Measurements from ENCODE around the gene OBSL1. TPM values are rescaled to one million over a fixed set of nuclear protein-coding genes. Genes with fewer than 3 reads are reported as not detected.

OBSL1 gene
- total RNA-seq, 1 donor from 2014 or later = 87.2 TPM

DNA sequence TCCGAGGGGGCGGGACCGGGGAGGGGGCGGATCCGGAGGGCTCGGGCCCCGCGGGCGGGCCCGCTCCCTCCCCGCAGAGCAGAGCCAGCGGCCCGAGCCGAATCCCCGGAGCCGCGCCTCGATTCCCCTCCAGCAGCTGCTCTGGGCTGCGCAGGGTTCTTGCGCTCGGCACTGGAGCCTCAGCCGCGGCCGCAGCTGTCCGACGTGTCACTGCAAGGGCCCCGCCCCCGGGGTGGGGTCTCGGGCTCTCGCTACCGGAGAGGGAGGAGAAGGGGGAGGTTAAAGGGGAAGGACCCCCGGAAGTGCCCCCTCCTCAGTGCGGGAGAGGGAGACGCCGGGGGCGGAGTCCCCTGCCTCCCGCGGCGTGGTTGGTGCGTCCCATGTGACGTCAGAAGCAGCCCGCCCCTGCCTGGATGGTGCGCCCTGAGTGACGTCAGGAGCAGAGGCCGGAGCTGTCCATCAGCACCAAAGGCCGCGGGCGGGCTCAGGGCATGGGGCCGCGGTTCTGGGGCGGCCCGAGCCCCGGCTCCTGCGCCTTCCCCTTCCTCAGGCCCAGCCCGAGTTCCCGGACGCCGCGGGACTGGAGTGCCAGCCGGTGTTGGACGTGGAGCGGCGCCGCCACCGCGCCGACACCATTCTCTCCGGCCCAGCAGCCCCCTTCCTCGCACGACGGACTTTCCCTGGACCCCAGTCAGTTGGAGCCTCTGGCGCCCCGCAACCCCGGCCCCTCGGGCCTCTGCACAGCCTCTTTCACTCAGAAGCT is 27.6 kb downstream of the OBSL1 start, which contains the start of the genes CHPF and TMEM198:
Gene CHPF (minus strand): TSS at position 214 of the 763 bp plus-strand sequence. CDS start 271 bp downstream, outside the sequence.
Gene TMEM198 (plus strand): TSS at position 433 of the 763 bp plus-strand sequence. CDS start 700 bp downstream, outside the sequence.
- H3K9ac ChIP-seq (ENCODE audit: low read depth in 1 of 3, low read length in 3 of 3) = peak within 1 kb of the TSS; percentile 36 to 83 (median 82)

GRCh38 chr2:219542931-219543595 is 28.3 kb downstream of the OBSL1 start:
- Histone ChIP-seq H3K9me3 (ENCODE audit: control insufficient read depth in 3 of 3, low read length in 3 of 3) (no peaks in the 10 kb centered on the region), H3K27ac (ENCODE audit: low read depth, low read length) (peak overlapping the region; percentile 83), H3K4me3 (ENCODE audit: low read length in 3 of 3) (peak overlapping the region; percentile 62 to 80 (median 75)), H3K27me3 (ENCODE audit: control insufficient read depth in 3 of 3, insufficient read depth in 3 of 3, low read length in 3 of 3) (peaks cover 0 to 6% (median 0%) of the 10 kb centered on the region in 3 donors), H3K4me1 (ENCODE audit: control insufficient read depth in 3 of 3, insufficient read depth in 3 of 3, low read length in 3 of 3) (peaks cover 21 to 28% (median 24%) of the 10 kb centered on the region in 3 donors), H3K9ac (ENCODE audit: low read depth in 1 of 3, low read length in 3 of 3) (peak overlapping the region; percentile 36 to 83 (median 82)), H3K36me3 (ENCODE audit: control insufficient read depth in 3 of 3, insufficient read depth in 3 of 3, low read length in 3 of 3) (peaks cover 15 to 22% (median 19%) of the 10 kb centered on the region in 3 donors)

More for the DNA sequence above, 27.6 kb downstream of the OBSL1 start, which contains the start of the genes CHPF and TMEM198:
- H3K4me1 ChIP-seq (ENCODE audit: control insufficient read depth in 3 of 3, insufficient read depth in 3 of 3, low read length in 3 of 3) = peaks cover 21 to 28% (median 24%) of the 10 kb centered on the region in 3 donors
- peak within 1 kb of the TSS; percentile 83 for H3K27ac ChIP-seq (ENCODE audit: low read depth, low read length)
- H3K36me3 ChIP-seq (ENCODE audit: control insufficient read depth in 3 of 3, insufficient read depth in 3 of 3, low read length in 3 of 3) = peaks cover 15 to 19% (median 19%) of the 10 kb centered on the region in 3 donors
- peak within 1 kb of the TSS; percentile 62 to 80 (median 75) for H3K4me3 ChIP-seq (ENCODE audit: low read length in 3 of 3)
- H3K9me3 ChIP-seq (ENCODE audit: control insufficient read depth in 3 of 3, low read length in 3 of 3) = no peaks in the 10 kb centered on the region
- H3K27me3 ChIP-seq (ENCODE audit: control insufficient read depth in 3 of 3, insufficient read depth in 3 of 3, low read length in 3 of 3) = peaks cover 0 to 6% (median 0%) of the 10 kb centered on the region in 3 donors

DNA sequence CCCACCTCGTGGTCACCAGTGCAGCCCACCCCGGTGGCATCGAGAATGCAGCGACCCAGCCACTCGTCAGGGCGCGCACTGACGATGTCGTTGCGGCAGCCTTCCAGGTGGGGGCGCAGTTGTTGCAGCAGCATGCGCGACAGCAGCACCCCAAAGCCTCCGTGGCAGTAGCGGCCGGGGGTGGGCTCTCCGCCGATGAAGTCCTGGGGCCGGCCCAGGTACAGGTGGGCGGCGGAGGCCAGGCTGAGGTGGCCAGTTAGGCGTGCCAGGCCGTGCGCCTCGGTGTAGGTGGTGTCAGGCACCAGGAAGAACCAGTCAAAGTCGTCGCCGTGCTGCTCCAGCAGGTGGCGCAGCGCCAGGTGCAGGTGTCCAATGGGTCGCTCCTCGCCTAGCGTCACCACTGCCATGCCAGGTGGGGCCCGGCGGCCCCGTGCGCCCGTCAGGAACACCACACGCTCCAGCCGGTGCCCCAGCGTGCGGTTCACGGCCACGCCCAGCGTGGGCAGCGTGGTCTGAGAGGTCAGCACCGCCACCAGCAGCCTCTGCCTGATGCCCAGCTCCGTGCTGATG is 29.6 kb downstream of the OBSL1 start:
- H3K4me3 ChIP-seq (ENCODE audit: low read length in 3 of 3) = peak overlapping the region in 2 of 3 donors; percentile 53 to 61
- H3K27me3 ChIP-seq (ENCODE audit: control insufficient read depth in 3 of 3, insufficient read depth in 3 of 3, low read length in 3 of 3) = peaks cover 0 to 6% (median 0%) of the 10 kb centered on the region in 3 donors
- H3K36me3 ChIP-seq (ENCODE audit: control insufficient read depth in 3 of 3, insufficient read depth in 3 of 3, low read length in 3 of 3) = peaks cover 15 to 22% (median 19%) of the 10 kb centered on the region in 3 donors
- H3K9ac ChIP-seq (ENCODE audit: low read depth in 1 of 3, low read length in 3 of 3) = peak overlapping the region in 1 of 3 donors; percentile 45
- H3K27ac ChIP-seq (ENCODE audit: low read depth, low read length) = no peak overlapping the region
- H3K9me3 ChIP-seq (ENCODE audit: control insufficient read depth in 3 of 3, low read length in 3 of 3) = no peaks in the 10 kb centered on the region
- H3K4me1 ChIP-seq (ENCODE audit: control insufficient read depth in 3 of 3, insufficient read depth in 3 of 3, low read length in 3 of 3) = peaks cover 21 to 28% (median 24%) of the 10 kb centered on the region in 3 donors

GRCh38 chr2:219540784-219541504 is 30.4 kb downstream of the OBSL1 start:
- H3K9ac ChIP-seq (ENCODE audit: low read depth in 1 of 3, low read length in 3 of 3) = no peak overlapping the region
- no peak overlapping the region for H3K4me3 ChIP-seq (ENCODE audit: low read length in 3 of 3)
- H3K9me3 ChIP-seq (ENCODE audit: control insufficient read depth in 3 of 3, low read length in 3 of 3) = no peaks in the 10 kb centered on the region
- peaks cover 21 to 28% (median 24%) of the 10 kb centered on the region in 3 donors for H3K4me1 ChIP-seq (ENCODE audit: control insufficient read depth in 3 of 3, insufficient read depth in 3 of 3, low read length in 3 of 3)
- peaks cover 0 to 6% (median 0%) of the 10 kb centered on the region in 3 donors for H3K27me3 ChIP-seq (ENCODE audit: control insufficient read depth in 3 of 3, insufficient read depth in 3 of 3, low read length in 3 of 3)
- peaks cover 15 to 22% (median 19%) of the 10 kb centered on the region in 3 donors for H3K36me3 ChIP-seq (ENCODE audit: control insufficient read depth in 3 of 3, insufficient read depth in 3 of 3, low read length in 3 of 3)
- H3K27ac ChIP-seq (ENCODE audit: low read depth, low read length) = no peak overlapping the region

DNA sequence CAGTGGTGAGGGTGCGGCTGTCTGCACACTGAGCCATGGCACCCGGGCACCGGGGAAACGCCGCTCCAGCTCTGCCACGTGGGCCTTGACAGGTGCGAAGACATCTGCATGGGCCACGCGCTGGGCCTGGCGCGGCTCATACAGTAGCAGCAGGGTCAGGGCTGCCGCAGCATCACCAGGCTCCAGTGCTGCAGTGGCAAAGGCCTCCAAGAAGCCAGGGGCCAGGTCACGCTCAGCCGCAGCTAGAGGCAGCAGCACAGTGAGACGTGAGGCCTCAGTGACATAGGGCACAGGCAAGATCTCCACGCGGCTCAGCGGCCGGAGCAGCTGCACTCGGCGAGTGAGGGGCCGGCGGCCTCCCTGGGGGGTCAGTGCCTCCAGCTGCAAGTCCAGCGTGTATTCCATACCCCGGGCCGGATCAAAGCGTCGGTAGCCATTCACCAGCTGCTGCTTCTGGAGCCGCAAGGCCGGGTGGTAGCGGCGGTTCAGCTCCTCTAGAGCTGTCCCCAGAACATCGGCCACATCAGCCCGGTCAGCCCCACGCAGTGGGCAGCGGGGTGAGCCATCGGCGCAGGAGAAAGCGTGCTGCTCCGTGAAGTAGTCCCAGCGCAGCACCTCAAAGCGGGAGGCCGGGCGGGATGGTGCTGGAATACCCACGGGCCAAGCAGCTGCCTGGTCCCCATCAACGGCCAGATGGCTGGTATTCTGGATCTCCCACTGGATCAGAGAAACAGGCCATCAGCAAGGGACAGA is 31.2 kb downstream of the OBSL1 start:
- peaks cover 21 to 28% (median 24%) of the 10 kb centered on the region in 3 donors for H3K4me1 ChIP-seq (ENCODE audit: control insufficient read depth in 3 of 3, insufficient read depth in 3 of 3, low read length in 3 of 3)
- peaks cover 15 to 22% (median 19%) of the 10 kb centered on the region in 3 donors for H3K36me3 ChIP-seq (ENCODE audit: control insufficient read depth in 3 of 3, insufficient read depth in 3 of 3, low read length in 3 of 3)
- no peaks in the 10 kb centered on the region for H3K9me3 ChIP-seq (ENCODE audit: control insufficient read depth in 3 of 3, low read length in 3 of 3)
- H3K9ac ChIP-seq (ENCODE audit: low read depth in 1 of 3, low read length in 3 of 3) = no peak overlapping the region
- no peak overlapping the region for H3K27ac ChIP-seq (ENCODE audit: low read depth, low read length)
- no peak overlapping the region for H3K4me3 ChIP-seq (ENCODE audit: low read length in 3 of 3)
- peaks cover 0 to 1% (median 0%) of the 10 kb centered on the region in 3 donors for H3K27me3 ChIP-seq (ENCODE audit: control insufficient read depth in 3 of 3, insufficient read depth in 3 of 3, low read length in 3 of 3)

DNA sequence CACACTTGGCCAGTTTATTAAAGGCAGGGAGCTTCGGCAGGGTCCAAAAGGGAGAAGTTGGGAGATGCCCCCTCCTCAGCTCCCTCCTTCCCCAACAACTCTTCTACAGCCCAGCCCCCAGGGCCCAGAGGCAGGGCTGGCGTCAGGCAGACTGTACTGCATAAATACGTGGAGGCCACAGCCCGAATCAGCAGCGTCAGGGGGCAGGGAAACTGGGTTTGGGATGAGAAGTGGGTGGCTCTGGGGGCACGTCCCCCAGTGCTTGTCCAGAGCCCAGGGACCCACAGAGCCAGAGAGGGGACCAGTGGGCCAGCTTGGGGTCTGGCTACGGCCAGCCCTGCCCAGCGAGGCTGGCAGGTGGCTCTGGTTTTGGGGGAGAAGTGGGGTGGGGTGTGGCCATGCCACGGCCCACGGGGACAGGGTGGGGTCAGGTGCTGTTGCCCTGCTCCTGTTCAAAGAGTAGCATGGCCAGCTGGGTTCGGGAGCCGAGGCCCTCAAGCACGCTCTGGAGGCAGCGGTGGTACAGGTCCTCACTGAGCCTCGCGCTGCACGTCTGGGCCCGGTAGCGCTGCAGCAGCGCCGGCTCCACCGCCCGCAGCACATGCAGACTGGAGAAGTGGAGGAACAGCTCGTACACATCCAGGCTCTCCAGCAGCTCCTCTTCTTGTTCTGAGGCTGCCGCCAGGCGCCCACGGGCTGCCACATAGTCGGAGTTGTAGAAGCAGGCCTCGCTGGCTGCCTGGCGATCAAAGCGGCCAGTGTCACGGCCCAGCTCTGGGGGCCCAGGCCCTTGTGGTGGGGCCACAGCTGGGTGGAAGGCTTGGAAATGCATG is 32.2 kb downstream of the OBSL1 start:
- H3K9me3 ChIP-seq (ENCODE audit: control insufficient read depth in 3 of 3, low read length in 3 of 3) = no peaks in the 10 kb centered on the region
- H3K36me3 ChIP-seq (ENCODE audit: control insufficient read depth in 3 of 3, insufficient read depth in 3 of 3, low read length in 3 of 3) = peaks cover 15 to 22% (median 19%) of the 10 kb centered on the region in 3 donors
- no peak overlapping the region for H3K9ac ChIP-seq (ENCODE audit: low read depth in 1 of 3, low read length in 3 of 3)
- H3K27me3 ChIP-seq (ENCODE audit: control insufficient read depth in 3 of 3, insufficient read depth in 3 of 3, low read length in 3 of 3) = no peaks in the 10 kb centered on the region
- no peak overlapping the region for H3K4me3 ChIP-seq (ENCODE audit: low read length in 3 of 3)
- H3K4me1 ChIP-seq (ENCODE audit: control insufficient read depth in 3 of 3, insufficient read depth in 3 of 3, low read length in 3 of 3) = peaks cover 16 to 21% (median 19%) of the 10 kb centered on the region in 3 donors
- H3K27ac ChIP-seq (ENCODE audit: low read depth, low read length) = no peak overlapping the region

GRCh38 chr2:219538504-219538951 is 32.8 kb downstream of the OBSL1 start:
- H3K27ac ChIP-seq (ENCODE audit: low read depth, low read length) = no peak overlapping the region
- peaks cover 0 to 2% (median 0%) of the 10 kb centered on the region in 3 donors for H3K27me3 ChIP-seq (ENCODE audit: control insufficient read depth in 3 of 3, insufficient read depth in 3 of 3, low read length in 3 of 3)
- H3K36me3 ChIP-seq (ENCODE audit: control insufficient read depth in 3 of 3, insufficient read depth in 3 of 3, low read length in 3 of 3) = peaks cover 15 to 22% (median 19%) of the 10 kb centered on the region in 3 donors
- H3K9ac ChIP-seq (ENCODE audit: low read depth in 1 of 3, low read length in 3 of 3) = no peak overlapping the region
- peaks cover 14 to 18% (median 16%) of the 10 kb centered on the region in 3 donors for H3K4me1 ChIP-seq (ENCODE audit: control insufficient read depth in 3 of 3, insufficient read depth in 3 of 3, low read length in 3 of 3)
- H3K4me3 ChIP-seq (ENCODE audit: low read length in 3 of 3) = no peak overlapping the region
- H3K9me3 ChIP-seq (ENCODE audit: control insufficient read depth in 3 of 3, low read length in 3 of 3) = no peaks in the 10 kb centered on the region
